Naive thymus-derived CD8-positive, alpha-beta T cell (primary cell): ENCODE measurements around the gene INTS2. TPM values are rescaled to one million over a fixed set of nuclear protein-coding genes. Genes with fewer than 3 reads are reported as not detected.

Source experiments
- polyA plus RNA-seq, 3 donors: library from polyadenylated mRNA; unstranded; fragments of 300-500 nt; fragmentation: Illumina TruSeq; gene quantifications; one replicate each; pipeline ENCODE4 v1.2.3, GENCODE V29; 2021
- total RNA-seq, 8 experiments: library from RNA in 2 of 8; stranded (reverse) in 2 of 8; gene quantifications; one replicate each; pipeline ENCODE4 v1.2.3 and lab custom pipeline; 2021 to 2026

Gene INTS2
- total and polyA plus RNA-seq, 5 experiments from 2014 or later, result 3.3 to 19.4 (median 4.0) TPM

Other genes starting within 250 kb of the INTS2 start
- gene BRIP1, start 64.5 kb downstream of the INTS2 start, total RNA-seq, result under 1 TPM; 0.75 to 0.77 TPM
- gene BRIP1, start 64.5 kb downstream of the INTS2 start, polyA plus RNA-seq, result under 1 TPM in 2 of 3 donors, not detected in 1; 0.46 to 0.72 TPM
- gene MED13, start 137.3 kb upstream of the INTS2 start, total RNA-seq, result 10 to 100 TPM; 70.1 to 82.4 TPM
- 1 to 10 TPM; 2.1 to 3.7 (median 3.1) TPM for gene MED13, start 137.3 kb upstream of the INTS2 start, polyA plus RNA-seq